Hepatocyte (in vitro differentiated cells): ENCODE measurements around the gene ZNF511. TPM values are rescaled to one million over a fixed set of nuclear protein-coding genes. Genes with fewer than 3 reads are reported as not detected.

Source experiments
- DNase-seq: peaks from one replicate; pipeline ENCODE4 v3.0.0-alpha.2; 2016; ENCODE audit warnings: low spot score
- H2AFZ ChIP-seq: fragments of 200-600 bp; sonication (generic); 2 replicates; pipeline ENCODE4 v1.6.0; 2016; ENCODE audit warnings: antibody characterized with exemption, mild to moderate bottlenecking
- H3K27ac ChIP-seq: fragments of 200-600 bp; sonication (generic); 2 replicates; pipeline ENCODE4 v1.5.1; 2016; ENCODE audit warnings: mild to moderate bottlenecking
- H3K27me3 ChIP-seq: fragments of 200-600 bp; sonication (generic); 2 replicates; pipeline ENCODE4 v1.6.1; 2016
- H3K36me3 ChIP-seq: fragments of 200-600 bp; sonication (generic); replicated peaks from 2 replicates; pipeline ENCODE4 v1.5.1; 2016; ENCODE audit warnings: low read depth; ENCODE audit not compliant: insufficient read depth
- H3K4me1 ChIP-seq: fragments of 200-600 bp; sonication (generic); 2 replicates; pipeline ENCODE4 v1.5.1; 2016; ENCODE audit warnings: mild to moderate bottlenecking, moderate library complexity; ENCODE audit not compliant: insufficient read depth
- H3K4me2 ChIP-seq: fragments of 200-600 bp; sonication (generic); 2 replicates; pipeline ENCODE4 v1.6.0; 2016
- H3K4me3 ChIP-seq: fragments of 200-600 bp; sonication (generic); 2 replicates; pipeline ENCODE4 v1.5.1; 2016; ENCODE audit warnings: mild to moderate bottlenecking
- H3K79me2 ChIP-seq: fragments of 200-600 bp; sonication (generic); 2 replicates; pipeline ENCODE4 v1.6.0; 2017; ENCODE audit warnings: mild to moderate bottlenecking
- H3K9me2 ChIP-seq: fragments of 200-600 bp; sonication (generic); replicated peaks from 2 replicates; pipeline ENCODE4 v1.6.0; 2017; ENCODE audit warnings: mild to moderate bottlenecking; ENCODE audit not compliant: insufficient read depth
- H3K9me3 ChIP-seq: fragments of 200-600 bp; sonication (generic); 2 replicates; pipeline ENCODE4 v1.5.1; 2016; ENCODE audit warnings: low read depth, mild to moderate bottlenecking
- H4K20me1 ChIP-seq: fragments of 200-600 bp; sonication (generic); 2 replicates; pipeline ENCODE4 v1.6.0; 2016; ENCODE audit warnings: mild to moderate bottlenecking; ENCODE audit not compliant: insufficient read depth, poor library complexity, severe bottlenecking
- EZH2 ChIP-seq: fragments of 200-600 bp; sonication (generic); IDR thresholded peaks from 2 replicates; pipeline ENCODE4 v1.6.1; 2016; ENCODE audit warnings: antibody characterized with exemption, mild to moderate bottlenecking, borderline replicate concordance
- EZH2phosphoT487 ChIP-seq: fragments of 200-600 bp; sonication (generic); IDR thresholded peaks from one replicate; pipeline ENCODE4 v1.6.1; 2018; ENCODE audit warnings: antibody characterized with exemption, mild to moderate bottlenecking, low read depth, moderate library complexity; ENCODE audit not compliant: unreplicated experiment, severe bottlenecking
- WGBS: methylation state at CpG from one replicate; pipeline ENCODE4 v1.1.6; 2016; ENCODE audit warnings: low lambda C conversion rate; ENCODE audit errors: missing lambda C conversion rate; 5-methylcytosine and 5-hydroxymethylcytosine counted together
- polyA plus RNA-seq: library from polyadenylated mRNA; unstranded; fragments of >200 nt; fragmentation: Nextera tagmentation; extraction: Ambion mirVana; gene quantifications from 2 replicates; pipeline ENCODE4 v1.2.1, GENCODE V29; 2016
- total RNA-seq: library from RNA; depleted of rRNA; stranded (reverse); fragments of >200 nt; gene quantifications from 2 replicates; pipeline ENCODE4 v1.2.3, GENCODE V29; 2014
- TF ChIP-seq, protein P1 (sequence below): fragments of 200-600 bp; sonication (generic); IDR thresholded peaks from 2 replicates; pipeline ENCODE4 v1.5.1; 2016; ENCODE audit warnings: antibody characterized with exemption, mild to moderate bottlenecking; ENCODE audit not compliant: poor library complexity

Gene ZNF511
- total and polyA plus RNA-seq, 2 experiments from 2014 or later = 36.9 to 56.9 TPM

DNA sequence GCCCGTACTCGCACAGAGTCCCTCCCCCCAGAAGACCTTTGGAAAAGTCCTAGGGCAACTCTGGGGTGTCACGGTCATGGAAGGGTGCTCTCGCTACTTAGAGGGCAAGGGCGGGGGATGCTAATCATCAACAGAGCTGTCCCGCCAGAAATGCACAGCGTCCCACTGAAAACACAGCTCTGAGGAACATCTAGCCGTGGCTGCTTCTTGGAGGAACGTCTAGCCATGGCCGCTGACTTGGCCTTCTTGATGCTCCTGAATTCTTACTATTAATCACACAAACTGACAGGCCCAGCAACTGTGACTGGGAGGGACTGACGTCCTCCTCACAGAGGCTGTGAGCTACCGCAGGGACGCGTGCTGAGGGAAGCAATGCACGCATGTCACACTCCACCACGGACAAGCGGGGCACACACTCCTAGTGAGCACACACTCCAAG is 1.8 kb upstream of the ZNF511 start:
- no peak overlapping the region for H3K27ac ChIP-seq
- H3K9me3 ChIP-seq = no peaks in the 10 kb centered on the region
- no peaks in the 10 kb centered on the region for H3K27me3 ChIP-seq
- H4K20me1 ChIP-seq = peaks cover 52% of the 10 kb centered on the region
- no peaks in the 10 kb centered on the region for H3K9me2 ChIP-seq
- TF ChIP-seq, protein P1, sequence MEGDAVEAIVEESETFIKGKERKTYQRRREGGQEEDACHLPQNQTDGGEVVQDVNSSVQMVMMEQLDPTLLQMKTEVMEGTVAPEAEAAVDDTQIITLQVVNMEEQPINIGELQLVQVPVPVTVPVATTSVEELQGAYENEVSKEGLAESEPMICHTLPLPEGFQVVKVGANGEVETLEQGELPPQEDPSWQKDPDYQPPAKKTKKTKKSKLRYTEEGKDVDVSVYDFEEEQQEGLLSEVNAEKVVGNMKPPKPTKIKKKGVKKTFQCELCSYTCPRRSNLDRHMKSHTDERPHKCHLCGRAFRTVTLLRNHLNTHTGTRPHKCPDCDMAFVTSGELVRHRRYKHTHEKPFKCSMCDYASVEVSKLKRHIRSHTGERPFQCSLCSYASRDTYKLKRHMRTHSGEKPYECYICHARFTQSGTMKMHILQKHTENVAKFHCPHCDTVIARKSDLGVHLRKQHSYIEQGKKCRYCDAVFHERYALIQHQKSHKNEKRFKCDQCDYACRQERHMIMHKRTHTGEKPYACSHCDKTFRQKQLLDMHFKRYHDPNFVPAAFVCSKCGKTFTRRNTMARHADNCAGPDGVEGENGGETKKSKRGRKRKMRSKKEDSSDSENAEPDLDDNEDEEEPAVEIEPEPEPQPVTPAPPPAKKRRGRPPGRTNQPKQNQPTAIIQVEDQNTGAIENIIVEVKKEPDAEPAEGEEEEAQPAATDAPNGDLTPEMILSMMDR = no peak
- TF ChIP-seq EZH2phosphoT487 (no peak), EZH2 (no peak)
- 96% methylated on average over 17 of the region's 17 CpGs for WGBS
- H3K4me2 ChIP-seq = peak overlapping the region; percentile 95
- H3K4me3 ChIP-seq = no peak overlapping the region
- no peak overlapping the region for H2AFZ ChIP-seq
- H3K79me2 ChIP-seq = peaks cover 64% of the 10 kb centered on the region
- DNase-seq = no peak
- H3K36me3 ChIP-seq = no peaks in the 10 kb centered on the region
- peaks cover 7% of the 10 kb centered on the region for H3K4me1 ChIP-seq

DNA sequence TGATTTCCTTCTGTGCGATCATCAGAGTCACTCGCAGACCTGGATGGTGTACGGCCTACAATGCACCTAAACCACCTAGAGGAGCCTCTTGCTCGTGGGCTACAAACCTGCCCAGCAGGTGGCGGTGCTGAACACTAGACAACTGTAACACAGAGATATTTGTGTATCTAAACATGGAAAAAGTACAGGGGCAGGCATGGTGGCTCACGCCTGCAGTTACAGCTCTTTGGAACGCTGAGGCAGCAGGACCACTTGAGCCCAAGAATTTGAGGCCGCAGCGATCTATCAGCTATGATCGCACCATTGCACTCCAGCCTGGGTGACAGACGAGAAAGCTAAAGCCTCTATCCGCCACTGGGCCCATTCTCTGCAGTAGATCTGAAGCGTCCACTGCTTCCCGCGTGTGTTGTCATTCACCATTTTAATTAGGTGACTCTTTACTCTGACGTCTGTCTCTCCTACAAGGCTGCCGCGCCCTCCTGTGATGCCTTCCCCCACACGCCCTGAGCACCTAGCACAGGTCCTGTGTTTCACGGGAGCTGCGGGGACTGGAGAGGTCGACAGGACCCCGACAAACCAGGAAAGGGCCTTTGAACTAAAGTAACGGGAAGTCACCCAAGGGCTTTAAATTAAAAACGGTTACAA is 816 bp upstream of the ZNF511 start:
- no peak for TF ChIP-seq EZH2phosphoT487
- TF ChIP-seq, protein P1 = peak; percentile 76
- no peak for TF ChIP-seq EZH2
- Histone ChIP-seq H3K4me2 (peak overlapping the region; percentile 95), H3K36me3 (no peaks in the 10 kb centered on the region), H2AFZ (peak overlapping the region; percentile 97), H3K27me3 (no peaks in the 10 kb centered on the region), H3K79me2 (peaks cover 55% of the 10 kb centered on the region), H3K9me3 (no peaks in the 10 kb centered on the region), H4K20me1 (peaks cover 46% of the 10 kb centered on the region), H3K27ac (peak overlapping the region; percentile 100), H3K9me2 (no peaks in the 10 kb centered on the region), H3K4me1 (peaks cover 7% of the 10 kb centered on the region), H3K4me3 (peak overlapping the region; percentile 100)
- 10% methylated on average over 25 of the region's 25 CpGs for WGBS
- peak; percentile 91 for DNase-seq

DNA sequence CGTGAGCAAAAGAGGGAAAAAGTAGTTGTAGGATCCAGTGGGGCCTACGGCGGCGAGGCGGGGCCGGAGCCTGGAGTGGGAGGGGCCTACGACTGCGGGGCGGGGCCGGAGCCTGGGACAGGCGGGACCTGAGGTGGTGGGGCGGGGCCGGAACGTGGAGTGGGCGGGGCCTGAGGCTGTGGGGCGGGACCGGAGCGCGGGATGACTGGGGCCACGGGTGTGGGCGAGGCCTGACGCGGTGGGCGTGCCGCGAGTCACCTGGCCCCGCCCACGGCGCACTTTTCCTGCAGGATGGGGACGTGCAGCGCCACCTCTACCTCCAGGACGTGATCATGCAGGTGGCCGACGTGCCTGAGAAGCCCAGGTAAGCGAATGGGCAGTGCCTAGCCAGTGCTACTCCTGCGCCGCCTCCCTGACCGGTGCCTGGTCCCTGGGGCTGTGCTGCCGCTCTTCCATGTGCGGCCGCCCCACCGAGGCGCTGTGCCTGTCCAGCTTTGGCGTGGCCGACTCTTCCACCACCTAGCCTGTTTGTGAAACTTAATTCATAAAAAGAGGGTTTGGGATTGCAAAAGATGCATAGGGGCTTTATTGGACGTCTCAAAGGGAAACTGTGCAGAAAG is 496 bp downstream of the ZNF511 start:
- Histone ChIP-seq H2AFZ (peak overlapping the region; percentile 97), H3K4me2 (peak overlapping the region; percentile 95), H3K4me3 (peak overlapping the region; percentile 100), H3K79me2 (peaks cover 42% of the 10 kb centered on the region), H3K4me1 (peaks cover 7% of the 10 kb centered on the region), H3K36me3 (no peaks in the 10 kb centered on the region), H3K9me2 (no peaks in the 10 kb centered on the region), H3K9me3 (no peaks in the 10 kb centered on the region), H3K27ac (peak overlapping the region; percentile 100), H4K20me1 (peaks cover 35% of the 10 kb centered on the region), H3K27me3 (no peaks in the 10 kb centered on the region)
- TF ChIP-seq EZH2 = no peak
- 71% methylated on average over 16 of the region's 46 CpGs for WGBS
- peak; percentile 96 for DNase-seq

- H3K4me1 ChIP-seq = peaks cover 7% of the 10 kb centered on the region
- no peak overlapping the region for H3K4me3 ChIP-seq
- no peak overlapping the region for H2AFZ ChIP-seq
- H4K20me1 ChIP-seq = peaks cover 28% of the 10 kb centered on the region
- no peak overlapping the region for H3K27ac ChIP-seq
- H3K36me3 ChIP-seq = no peaks in the 10 kb centered on the region
- no peaks in the 10 kb centered on the region for H3K27me3 ChIP-seq
- peak overlapping the region; percentile 95 for H3K4me2 ChIP-seq
- H3K9me2 ChIP-seq = no peaks in the 10 kb centered on the region
- H3K79me2 ChIP-seq = peaks cover 35% of the 10 kb centered on the region
- no peak for TF ChIP-seq EZH2phosphoT487
- TF ChIP-seq, protein P1 = no peak
- no peak for TF ChIP-seq EZH2
- H3K9me3 ChIP-seq = no peaks in the 10 kb centered on the region
- DNase-seq = no peak
- 98% methylated on average over 33 of the region's 33 CpGs for WGBS
Measured at GRCh38 chr10:133309720-133310398, 1.1 kb downstream of the ZNF511 start.
